ENCODE data around the gene PPP2R3B.
"Not testable (repeated sequence)": the region's sequence is repeated elsewhere in the genome, so short reads cannot be mapped to it uniquely, and the experiment has no call there.

Gene PPP2R3B

GRCh38 chrX:320126-320783, 66.5 kb downstream of the PPP2R3B start:
- peak; percentile 30 for DNase-seq (ENCODE audit: low read depth, low spot score)

DNA sequence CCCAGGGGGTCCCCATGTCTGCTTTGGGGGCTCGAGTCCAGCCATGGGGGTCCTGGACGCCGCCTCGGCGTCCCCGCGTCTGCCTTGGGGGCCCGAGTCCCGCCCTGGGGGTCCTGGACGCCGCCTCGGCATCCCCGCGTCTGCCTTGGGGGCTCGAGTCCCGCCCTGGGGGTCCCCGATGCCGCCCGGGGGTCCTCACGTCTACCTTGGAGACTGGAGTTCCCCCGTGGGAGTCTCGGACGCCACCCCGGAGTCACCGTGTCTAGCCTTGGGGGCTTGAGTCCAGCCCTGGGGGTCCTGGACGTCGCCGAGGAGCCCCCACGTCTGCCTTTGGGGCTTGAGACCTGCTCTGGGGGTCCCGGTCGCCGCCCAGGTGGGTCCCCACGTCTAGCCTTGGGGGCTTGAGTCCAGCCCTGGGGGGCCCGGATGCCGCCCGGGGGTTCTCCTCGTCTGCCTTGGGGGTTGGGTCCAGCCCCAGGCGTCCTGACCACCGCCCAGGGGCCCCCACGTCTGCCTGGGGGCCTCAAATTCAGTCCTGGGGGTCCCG, 67.1 kb downstream of the PPP2R3B start:
- DNase-seq (ENCODE audit: low read depth, low spot score): peak; percentile 13

DNA sequence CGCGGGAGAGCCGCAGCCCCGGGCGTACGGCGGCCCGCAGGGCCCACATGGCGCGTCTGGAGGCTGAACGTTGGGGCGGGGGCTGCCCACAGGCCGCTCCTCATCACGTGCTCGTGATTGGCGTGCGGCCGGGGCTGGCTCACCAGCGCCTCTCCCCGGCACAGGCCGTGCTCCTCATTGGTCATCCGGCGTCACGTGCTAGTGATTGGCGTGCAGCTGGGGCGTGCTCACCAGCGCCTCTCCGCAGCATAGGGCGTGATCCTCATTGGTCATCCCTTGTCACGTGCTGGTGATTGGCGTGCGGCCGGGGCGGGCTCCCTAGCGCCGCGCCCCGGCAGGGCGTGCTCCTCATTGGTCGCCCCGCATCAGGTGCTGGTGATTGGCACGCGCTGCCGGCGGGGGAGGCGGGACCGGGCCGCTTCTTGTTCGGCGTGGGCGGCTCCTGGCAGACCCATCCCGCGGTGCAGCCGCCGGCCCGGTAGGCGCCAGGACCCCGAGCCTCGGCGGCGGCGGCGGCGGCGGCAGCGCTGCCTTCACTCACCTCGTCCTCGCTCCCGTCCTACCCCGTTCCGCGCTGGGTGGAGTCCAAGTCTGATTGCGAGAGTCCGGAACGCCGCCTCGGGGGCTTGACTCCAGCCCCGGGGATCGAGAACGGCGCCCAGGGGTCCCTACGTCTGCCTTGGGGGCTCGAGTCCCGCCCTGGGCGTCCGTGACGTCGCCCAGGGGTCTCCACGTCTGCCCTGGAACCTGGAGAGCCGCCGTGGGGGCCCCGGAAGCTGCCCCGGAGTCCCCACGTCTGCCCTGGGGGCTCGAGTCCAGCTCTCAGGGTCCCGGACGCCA, 67.7 kb downstream of the PPP2R3B start, which contains the start of gene GTPBP6:
Gene GTPBP6 (minus strand): TSS at position 58 of the 840 bp plus-strand sequence. CDS start 9 bp downstream, at position 49.
- peak; percentile 100 for DNase-seq (ENCODE audit: low read depth, low spot score)

- DNase-seq (ENCODE audit: low read depth, low spot score): peak; percentile 99
Measured at GRCh38 chrX:318068-318738, 68.5 kb downstream of the PPP2R3B start.

DNA sequence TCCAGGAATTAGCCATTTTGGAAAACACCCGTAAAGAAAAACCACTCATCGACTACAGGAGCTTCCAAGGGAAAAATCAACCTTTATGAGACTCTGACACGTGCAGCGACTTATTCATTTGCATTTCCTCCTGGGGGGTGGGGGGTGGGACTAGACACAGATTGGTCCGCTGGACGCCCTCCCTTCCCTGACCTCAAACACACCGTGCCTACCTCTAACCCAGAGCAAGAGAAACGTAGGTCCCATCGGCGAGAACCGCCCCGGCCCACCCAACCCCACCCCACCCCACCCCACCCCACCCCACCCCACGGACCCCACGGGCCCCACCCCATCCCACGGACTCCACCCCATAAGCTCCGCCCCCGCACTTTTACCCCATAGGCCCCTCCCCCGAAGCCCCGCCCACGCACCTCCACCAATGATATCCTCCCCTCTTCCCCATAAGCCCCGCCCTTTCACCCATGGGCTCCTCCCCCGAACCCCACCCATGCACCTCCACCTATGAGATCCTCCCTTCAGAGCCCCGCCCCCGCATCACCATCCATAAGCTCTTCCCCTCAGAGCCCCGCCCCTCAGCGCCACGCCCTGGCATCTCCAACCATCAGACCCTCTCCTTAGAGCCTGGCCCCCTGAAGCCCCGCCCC, 69.2 kb downstream of the PPP2R3B start:
- no peak for DNase-seq (ENCODE audit: low read depth, low spot score)

DNA sequence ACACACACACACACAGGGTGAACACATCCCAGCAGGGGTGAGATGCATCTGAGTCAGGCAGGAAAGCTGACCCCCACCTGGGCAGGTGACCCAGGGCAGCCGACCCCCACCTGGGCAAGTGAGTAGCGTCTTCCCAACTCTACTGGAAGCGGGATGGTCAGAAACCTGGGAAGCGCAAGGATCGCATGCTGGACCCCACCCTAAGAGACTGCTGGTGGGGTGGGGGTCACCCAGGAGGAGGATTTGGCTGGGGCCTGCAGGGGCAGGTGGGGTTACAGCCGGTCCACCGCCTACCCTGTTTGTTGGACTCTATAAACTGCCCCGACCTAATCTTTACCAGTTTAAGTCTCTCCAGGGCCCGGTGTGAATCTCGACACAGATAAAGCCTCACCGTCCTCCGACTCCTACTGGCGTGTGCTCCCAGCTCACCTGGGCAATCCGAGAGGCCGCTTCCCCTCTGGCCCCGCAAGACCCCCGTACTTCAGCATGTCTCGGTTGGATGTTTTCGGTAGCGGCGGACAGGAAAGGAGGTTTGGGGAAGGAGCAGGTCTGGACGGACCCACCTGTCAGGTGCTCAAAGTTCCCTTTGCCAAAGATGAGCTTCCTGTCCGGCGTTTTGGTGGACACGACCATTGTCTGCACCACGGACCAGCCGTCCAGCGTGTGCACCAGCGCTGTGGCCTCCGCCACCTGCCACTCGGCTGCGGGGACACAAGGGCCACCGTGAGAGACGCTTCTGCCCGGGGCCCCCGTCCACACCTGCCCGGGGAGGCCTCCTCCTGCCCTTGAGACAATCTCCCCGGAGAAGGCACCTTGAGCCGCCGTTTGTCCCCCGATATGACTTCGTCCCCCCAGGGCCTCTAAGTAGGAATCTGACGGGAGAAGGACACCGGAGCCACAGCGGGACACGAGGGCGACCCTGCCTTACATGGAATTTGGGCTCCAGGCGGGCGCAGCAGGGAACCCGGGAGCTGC, 70.1 kb downstream of the PPP2R3B start:
- DNase-seq (ENCODE audit: low read depth, low spot score): no peak

DNA sequence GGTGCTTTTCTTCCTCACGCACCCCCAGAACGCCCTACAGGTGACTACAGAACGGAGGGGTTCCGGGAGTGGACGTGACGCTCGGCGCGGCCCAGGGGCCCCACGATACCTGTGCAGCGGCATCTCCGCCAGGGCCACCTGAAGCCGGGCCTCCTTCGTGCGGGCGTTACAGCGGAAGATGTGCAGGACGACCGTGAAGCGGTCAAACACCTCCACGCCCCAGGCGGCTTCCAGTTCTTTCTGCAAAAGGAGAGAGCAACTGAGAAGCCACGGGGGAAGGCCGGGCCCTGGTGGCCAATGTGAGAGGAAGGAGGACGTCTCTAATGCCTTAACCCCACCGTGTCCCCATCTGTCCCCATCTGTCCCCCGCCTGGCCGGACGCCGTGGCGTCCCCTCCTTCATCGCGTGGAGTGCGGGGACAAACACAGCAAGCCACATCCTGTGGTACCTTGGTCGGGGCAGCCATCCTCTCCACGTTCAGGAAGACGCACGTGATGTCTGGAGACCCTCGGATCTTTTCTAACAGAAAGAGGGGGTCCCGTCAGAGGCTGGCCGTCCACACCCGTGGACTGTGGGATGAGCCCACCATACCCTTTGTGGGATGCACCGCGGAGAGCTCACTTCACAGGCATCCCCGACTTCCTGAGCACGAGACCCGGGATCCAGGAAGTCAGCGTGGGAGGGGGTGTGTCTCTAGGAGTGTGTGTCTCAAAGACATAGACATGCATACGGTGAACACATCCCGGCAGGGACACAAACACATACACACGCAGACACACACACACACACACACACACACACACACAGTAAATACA, 71.7 kb downstream of the PPP2R3B start:
- DNase-seq (ENCODE audit: low read depth, low spot score): no peak

GRCh38 chrX:314049-314448, 72.7 kb downstream of the PPP2R3B start:
- DNase-seq (ENCODE audit: low read depth, low spot score): no peak

- no peak for DNase-seq (ENCODE audit: low read depth, low spot score)
Measured at GRCh38 chrX:313546-313945, 73.2 kb downstream of the PPP2R3B start.

DNA sequence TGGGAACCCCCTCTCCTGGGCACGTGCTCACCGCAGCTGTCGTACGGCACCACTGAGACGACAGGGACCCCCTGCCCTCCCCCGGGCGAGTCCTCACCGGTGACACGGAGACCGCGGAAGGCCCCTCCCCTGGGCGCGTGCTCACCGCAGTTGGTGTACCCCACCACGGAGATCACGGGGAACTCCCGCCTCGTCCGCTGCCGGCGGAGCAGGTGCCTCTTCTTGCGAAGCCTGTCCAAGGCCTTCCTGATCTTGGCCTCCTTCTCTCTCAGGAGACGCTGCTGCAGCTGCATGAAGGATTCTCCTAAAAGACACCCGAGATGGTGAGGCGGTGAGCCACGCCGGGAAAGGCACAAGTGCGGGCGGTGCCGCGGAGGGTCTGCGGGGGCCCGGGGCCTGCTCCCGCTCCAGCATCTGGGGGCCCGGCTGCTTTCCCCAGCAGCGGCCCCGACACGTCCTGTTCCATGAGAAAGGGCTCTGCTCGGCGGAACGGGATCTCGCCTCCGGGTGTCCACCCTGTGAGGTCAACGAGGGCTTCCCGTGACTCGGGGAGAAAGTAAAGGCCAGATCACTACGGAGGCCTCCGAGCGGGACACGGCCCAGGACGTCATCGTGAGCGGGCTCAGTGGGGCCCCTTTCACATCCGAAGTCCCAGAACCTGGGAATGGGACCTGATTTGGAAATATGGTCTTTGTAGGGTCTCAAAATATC, 73.9 kb downstream of the PPP2R3B start:
- no peak for DNase-seq (ENCODE audit: low read depth, low spot score)

- no peak for DNase-seq (ENCODE audit: low read depth, low spot score)
Measured at GRCh38 chrX:311156-312129, 75.3 kb downstream of the PPP2R3B start.

- DNase-seq (ENCODE audit: low read depth, low spot score): no peak
Measured at GRCh38 chrX:310621-311155, 76.0 kb downstream of the PPP2R3B start.

DNA sequence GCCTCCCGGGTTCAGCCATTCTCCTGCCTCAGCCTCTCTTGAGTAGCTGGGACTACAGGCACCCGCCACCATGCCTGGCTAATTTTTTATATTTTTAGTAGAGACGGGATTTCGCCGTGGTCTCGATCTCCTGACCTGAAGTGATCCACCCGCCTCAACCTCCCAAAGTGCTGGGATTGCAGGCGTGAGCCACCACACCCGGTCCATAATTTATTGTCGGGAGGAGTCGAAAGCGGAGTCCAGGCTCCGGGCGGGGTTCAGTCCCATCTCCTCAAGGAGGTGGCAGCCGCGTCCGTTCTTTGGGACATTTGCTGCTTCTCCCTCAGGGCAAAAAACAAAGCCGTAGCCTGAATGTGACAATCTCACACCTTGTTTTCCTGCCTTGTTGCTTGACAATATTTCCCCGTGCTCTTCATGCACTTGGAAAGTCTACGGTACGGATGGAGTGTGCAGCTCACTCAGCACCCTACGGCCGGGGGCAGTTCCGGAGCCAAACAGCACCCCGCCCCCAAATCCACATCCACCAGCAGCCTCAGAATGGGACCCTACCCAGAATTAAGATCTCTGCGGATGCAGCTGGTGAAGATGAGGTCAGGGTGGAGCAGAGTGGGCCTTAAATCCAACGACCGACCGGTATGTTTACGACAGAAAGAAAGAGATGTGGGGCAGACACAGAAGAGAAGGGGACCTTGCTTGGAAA, 77.7 kb downstream of the PPP2R3B start:
- DNase-seq (ENCODE audit: low read depth, low spot score): no peak

DNA sequence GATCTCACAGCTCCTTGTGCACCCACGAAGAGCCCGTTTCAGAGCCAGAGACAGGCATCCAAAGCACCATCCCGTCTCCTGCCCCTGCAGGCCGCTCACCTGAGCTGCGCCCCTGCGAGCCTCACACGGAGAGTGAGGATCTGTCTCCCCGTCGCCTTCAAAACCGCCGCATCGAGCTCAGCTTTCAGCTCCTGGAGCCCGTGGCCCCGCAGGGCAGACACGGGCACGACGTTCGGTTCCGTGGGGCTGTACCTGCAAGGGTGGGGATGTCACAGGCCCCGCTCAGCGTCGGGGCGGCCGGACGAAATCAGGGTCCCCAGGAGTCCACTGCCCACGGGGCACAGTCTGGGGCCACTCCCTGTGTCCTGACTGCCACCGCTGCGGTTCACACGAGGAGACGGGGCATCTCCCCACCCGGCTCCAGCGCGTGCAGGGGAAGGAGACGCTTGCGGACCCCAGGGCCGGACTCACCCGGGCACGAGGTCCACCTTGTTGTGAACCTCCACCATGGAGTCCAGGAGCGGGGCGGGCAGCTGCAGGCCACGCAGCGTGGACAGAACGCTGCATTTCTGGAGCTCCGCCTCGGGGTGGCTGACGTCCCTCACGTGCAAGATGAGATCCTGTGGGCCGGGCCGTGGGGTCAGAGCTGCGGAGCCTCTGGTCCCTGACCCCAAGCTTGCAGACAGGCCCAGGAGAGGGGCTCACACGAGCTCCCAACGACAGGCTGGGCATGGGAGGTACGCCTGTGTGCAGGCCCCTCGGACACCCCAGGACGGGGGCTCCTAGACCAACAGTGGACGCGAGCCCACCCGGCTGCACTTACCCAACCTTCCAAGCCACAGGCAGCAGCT, 79.2 kb downstream of the PPP2R3B start:
- DNase-seq (ENCODE audit: low read depth, low spot score): no peak

DNA sequence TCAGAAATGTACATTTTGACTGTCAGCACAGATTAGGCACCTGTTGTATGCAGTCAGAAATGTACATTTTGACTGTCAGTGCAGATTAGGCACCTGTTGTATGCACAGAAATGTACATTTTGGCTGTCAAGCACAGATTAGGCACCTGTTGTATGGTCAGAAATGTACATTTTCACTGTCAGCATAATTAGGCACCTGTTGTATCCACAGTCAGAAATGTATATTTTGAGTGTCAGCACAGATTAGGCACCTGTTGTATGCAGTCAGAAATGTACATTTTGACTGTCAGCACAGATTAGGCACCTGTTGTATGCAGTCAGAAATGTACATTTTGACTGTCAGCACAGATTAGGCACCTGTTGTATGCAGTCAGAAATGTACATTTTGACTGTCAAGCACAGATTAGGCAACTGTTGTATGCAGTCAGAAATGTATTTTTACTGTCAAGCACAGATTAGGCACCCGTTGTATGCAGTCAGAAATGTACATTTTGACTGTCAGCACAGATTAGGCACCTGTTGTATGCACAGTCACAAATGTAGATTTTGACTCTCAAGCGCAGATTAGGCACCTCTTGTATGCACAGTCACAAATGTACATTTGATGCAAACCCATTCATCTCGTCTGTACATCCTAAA, 80.0 kb downstream of the PPP2R3B start:
- not testable (repeated sequence) for DNase-seq (ENCODE audit: low read depth, low spot score)

Data from astrocyte of the hippocampus (primary cell).